HG03108 (cell line): ENCODE results near the gene CUL7.
"Not testable (repeated sequence)": the region's sequence is repeated elsewhere in the genome, so short reads cannot be mapped to it uniquely, and the experiment has no call there.

ENCODE experiments used
- ATAC-seq: cut with Tn5 transposase; IDR thresholded peaks from one replicate; pipeline ENCODE4 v1.9.1; 2021; ENCODE audit warnings: moderate library complexity; ENCODE audit not compliant: unreplicated experiment

Gene CUL7

DNA sequence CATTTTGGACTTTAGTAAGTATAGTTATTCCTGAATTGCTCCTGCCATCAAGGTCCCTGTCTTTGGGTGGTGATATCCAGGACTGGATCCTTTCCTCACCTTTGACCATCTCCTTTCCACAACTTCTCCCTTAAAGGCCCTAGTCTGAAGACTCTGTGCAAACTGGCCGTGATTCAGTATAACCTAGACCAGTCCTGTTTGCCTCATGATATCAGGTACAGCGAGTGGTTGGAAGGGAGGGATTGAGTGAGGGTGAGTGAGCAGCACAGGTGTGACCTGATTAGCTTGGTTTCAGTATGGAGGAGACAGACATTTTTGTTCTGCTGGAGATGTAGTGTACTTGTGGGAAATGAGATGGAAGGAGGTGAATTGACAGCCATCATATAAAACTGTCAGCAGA, 34.5 kb downstream of the CUL7 start:
- ATAC-seq: no peak

DNA sequence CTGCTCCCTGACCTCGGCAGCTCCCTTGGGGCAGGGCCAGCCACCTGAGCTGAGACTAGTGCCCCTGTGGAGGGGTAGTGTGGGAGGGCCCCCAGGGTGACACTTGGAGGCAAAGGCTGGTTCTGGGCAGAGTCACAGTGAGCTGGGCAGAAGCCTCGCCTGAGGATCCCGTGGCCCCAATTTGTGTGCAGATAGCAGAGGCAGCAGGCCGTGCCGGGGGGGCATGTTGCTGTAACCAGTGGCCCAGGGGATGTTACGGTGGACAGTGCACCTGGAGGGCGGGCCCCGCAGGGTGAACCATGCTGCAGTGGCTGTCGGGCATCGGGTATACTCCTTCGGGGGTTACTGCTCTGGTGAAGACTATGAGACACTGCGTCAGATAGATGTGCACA, 36.7 kb downstream of the CUL7 start:
- no peak for ATAC-seq

DNA sequence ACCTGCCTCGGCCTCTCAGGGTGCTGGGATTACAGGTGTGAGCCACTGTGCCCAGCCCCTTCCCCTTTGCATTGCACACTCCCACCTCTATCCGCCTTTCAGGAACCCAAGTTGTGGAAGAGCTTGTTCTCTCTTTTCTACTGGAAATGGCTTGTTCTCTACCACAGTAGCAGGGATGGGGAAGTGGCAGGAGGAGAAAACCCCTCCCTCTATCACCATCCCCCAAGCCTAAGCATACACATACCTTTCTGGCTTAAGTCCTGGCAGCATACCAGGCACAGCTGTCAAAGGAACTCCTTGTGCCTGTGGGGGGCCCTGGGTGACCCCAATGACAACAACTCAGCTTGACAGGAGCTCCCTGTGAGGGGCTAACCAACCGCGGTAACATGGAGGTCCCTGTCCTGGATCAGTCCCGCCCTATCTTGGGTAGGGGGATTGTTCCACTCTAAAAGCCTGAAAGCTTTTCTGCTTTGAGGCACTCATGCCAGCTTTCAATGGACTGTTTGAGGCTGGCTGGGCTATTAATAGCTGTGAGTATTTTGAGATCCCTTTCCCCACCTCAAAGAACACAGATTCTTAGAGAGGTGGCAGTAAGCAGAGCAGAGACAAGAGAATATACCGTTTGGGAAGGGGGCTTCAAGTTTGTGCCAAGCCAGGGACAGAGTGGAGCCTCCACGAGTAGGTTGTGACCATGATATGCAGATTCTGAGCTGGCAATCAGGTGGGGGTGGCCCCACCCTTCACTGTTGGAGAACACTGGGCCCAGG, 37.3 kb downstream of the CUL7 start:
- no peak for ATAC-seq

- no peak for ATAC-seq
These were observed 39.2 kb downstream of the CUL7 start for GRCh38 chr6:43014434-43014909.

GRCh38 chr6:43013843-43014433, 39.7 kb downstream of the CUL7 start, which contains the start of the genes KLHDC3 and MEA1:
KLHDC3 (plus strand) TSS chr6:43014249; CDS start chr6:43017193, 2,944 bp downstream.
MEA1 (minus strand) TSS chr6:43013946; CDS start chr6:43013813, 133 bp downstream.
- ATAC-seq: peak; percentile 94

DNA sequence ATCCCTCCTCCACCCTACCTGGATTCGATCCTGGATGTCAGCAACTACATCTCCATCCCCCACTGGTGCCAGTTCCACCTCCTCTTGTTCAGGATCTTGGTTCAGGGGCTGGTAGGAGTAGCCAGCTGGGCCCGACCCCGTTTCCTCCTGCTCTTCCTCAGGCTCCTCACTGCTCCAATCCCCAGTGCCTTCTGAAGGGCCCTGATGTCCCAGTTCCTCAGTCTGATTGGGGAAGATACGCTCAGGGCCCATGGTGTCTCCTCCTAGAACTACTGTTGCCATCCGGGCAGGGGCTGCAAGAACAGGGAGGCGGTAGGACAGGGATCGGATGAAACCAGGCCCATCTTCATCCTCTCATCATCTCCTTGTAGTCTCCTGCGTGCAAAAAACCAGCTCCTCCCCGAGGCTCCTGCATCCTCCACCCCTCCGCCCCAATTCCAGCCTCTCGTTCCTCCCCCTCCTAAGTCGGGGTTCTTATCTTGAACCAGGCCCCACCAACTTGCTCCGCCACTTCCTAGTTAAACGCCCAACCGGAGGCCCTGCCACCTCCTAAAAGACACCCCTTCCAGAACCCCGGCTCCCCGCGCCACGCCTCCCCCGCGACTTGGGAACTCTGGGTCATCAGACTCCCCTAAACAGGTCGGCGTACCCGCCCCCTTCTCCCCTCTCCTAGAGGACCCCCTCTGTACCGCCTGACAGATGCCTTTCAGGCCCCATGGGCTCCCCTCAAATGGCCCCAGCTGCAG, 40.4 kb downstream of the CUL7 start:
- peak; percentile 3 for ATAC-seq

DNA sequence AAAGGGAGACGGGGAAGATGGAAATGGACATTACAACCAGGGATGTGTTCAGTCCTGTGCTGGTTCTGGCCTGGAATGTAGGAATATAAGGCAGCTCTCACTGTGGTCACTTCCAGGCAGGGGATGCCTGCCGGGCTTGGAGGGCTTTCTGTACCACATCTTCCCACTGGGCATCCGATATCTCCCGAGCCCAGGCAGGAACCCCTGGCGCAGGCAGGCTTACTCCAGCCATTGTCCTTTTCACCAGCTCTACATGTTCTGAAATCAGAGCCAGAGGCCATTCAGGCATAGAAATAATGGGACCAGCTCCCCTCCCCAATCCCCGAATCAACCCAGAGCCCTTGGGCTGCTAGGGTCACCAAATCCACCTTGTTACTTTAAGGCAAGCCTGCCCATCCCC, 41.3 kb downstream of the CUL7 start:
- ATAC-seq: no peak

DNA sequence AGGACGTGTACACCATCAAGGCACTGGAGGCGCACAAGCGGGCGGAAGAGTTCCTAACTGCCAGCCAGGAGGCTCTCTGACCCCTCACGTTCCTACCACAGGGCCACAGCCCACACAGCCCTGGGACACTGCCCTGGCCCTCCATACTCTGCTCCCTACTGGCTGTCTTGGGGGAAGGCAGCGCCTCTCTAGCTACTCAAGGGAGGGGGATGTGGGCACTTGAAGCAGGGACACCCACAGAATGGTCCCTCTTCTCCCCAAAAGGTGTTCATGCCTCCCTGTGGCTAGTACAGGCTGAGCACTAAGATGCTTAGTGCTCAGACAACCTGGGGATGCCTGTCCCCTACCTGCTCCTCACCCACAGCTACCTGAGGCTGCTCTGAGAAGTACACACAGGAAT, 42.4 kb downstream of the CUL7 start:
- no peak for ATAC-seq

DNA sequence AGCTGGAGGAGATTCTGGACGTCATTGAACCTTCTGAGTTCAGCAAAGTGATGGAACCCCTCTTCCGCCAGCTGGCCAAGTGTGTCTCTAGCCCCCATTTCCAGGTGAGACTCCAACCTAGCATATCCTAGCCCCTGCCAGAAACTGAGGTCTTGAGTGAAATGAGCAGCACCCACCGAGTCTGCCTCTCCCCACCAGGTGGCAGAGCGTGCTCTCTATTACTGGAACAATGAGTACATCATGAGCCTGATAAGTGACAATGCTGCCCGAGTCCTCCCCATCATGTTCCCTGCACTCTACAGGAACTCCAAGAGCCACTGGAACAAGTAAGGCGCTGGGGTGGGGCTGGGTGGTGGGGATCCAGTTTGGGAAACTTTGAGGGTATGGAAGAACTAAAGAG, 44.5 kb downstream of the CUL7 start:
- ATAC-seq: no peak

GRCh38 chr6:43007126-43007525, 46.5 kb downstream of the CUL7 start:
- ATAC-seq: no peak

DNA sequence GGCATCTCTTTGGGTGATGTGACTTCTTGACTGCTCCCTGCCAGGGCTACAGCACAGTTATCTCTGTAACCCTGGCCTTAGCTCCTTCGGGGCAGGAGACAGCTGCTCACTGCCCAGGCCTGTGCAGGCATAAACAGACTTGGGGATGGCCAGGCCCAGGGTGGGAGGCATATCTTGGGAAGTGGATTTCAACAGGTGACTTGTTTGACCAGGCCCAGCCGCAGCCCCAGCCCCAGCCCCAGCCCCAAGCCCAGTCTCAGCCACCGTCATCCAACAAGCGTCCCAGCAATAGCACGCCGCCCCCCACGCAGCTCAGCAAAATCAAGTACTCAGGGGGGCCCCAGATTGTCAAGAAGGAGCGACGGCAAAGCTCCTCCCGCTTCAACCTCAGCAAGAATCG, 47.4 kb downstream of the CUL7 start:
- no peak for ATAC-seq

GRCh38 chr6:43005844-43006243, 47.8 kb downstream of the CUL7 start:
- ATAC-seq: no peak

- no peak for ATAC-seq
These were observed 51.8 kb downstream of the CUL7 start for GRCh38 chr6:43001843-43002242.

DNA sequence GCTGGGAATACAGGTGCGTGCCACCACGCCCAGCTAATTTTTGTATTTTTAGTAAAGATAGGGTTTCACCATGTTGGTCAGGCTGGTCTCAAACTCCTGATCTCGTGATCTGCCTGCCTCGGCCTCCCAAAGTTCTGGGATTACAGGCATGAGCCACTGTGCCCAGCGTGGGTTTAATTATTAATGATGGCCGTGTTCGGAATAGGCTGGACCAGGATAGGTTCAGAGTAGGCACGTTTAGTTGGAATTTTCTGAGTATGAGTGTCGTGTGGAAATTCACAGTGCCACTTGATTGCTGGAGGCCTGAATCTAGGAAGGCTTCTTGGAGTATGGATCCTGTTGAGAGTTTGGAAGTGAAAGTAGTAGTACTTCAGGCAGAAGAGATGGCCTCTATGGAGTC, 55.4 kb downstream of the CUL7 start:
- not testable (repeated sequence) for ATAC-seq

- no peak for ATAC-seq
These were observed 57.1 kb downstream of the CUL7 start for GRCh38 chr6:42996513-42996912.

GRCh38 chr6:42993445-42993844, 60.2 kb downstream of the CUL7 start:
- ATAC-seq: no peak

DNA sequence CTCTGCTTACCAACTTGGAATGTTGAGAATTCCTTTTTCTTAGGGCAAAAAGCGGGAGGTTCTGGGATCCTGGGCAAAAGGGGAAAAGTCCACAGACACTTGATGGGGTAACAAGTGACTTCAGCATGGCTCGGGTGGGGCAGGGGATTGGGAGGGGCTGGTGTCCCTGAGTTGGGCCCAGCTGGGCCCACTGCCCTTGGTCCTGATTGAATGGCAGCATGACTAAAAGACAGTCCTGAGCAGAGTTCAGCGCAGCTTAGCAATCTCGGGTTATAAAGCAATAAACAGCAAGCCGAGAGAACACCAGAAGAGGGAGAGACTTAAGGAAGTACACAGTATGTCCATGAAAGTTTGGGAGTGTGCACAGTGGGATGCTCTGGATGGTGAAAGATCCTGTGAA, 63.7 kb downstream of the CUL7 start:
- no peak for ATAC-seq

DNA sequence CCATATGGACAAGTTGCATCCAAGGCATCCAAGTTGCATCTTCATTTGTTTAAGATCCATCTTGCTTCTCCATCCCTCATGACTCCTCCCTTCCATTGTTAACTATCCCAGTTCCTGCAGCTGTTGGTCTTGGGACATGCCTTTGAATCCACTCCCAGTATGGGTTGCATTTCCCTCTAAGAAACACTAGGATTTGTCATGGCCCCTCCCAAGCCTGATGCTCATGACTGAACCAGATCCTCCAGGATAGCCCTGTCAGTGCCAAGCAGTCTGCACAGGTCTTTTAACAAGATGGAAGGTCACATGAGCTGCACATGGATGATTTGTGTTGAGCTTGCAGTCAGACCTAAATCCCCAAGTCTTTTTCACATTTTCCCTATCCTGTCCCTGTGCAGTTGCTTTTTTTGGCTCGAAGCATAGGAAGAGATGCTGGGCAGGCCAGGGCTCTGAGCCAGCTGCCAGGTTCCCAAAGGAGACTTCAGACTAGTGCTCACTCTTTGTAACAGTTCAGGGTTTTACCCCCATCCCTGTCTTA, 65.1 kb downstream of the CUL7 start:
- ATAC-seq: no peak
